HCT116 (cell line): ENCODE measurements around the gene TMEM254. TPM values are rescaled to one million over a fixed set of nuclear protein-coding genes. Genes with fewer than 3 reads are reported as not detected.

Experiments
- ATAC-seq: fragments of 200-7000 bp; cut with Tn5 transposase; 2 replicates; pipeline ENCODE4 v1.9.1; 2020; ENCODE audit warnings: mild to moderate bottlenecking, moderate library complexity
- BruUV-seq: library from RNA; stranded (reverse); fragments of 400-500 nt; replicated peaks from 2 replicates; lab custom pipeline; 2021; lab: Mats Ljungman, UMichigan
- CTCF ChIA-PET: fragments of 300-600 bp; sonication (Branson Sonifier 250); formaldehyde crosslinking; loops from one replicate; lab custom pipeline; 2021; ENCODE audit warnings: antibody characterized with exemption; lab: Charles Lee
- POLR2A ChIA-PET: fragments of 300-600, 350-600 bp; sonication (Branson Sonifier 250); formaldehyde crosslinking; loops from one replicate; lab custom pipeline; 2021; ENCODE audit warnings: antibody characterized with exemption; lab: Charles Lee
- RAD21 ChIA-PET, 2 experiments: fragments of 300-600 bp; sonication (Branson Sonifier 250); formaldehyde crosslinking; loops; one replicate each; lab custom pipeline; 2023; ENCODE audit warnings: low total read pairs in 2 of 2; ENCODE audit not compliant: uncharacterized antibody in 2 of 2, unreplicated experiment in 2 of 2, low non-redundant PET in 1 of 2; lab: Charles Lee
- DNase-seq: peaks from one replicate; pipeline ENCODE4 v3.0.0-alpha.2; 2010; ENCODE audit warnings: low read depth, low spot score
- H2AFZ ChIP-seq: fragments of 200-600 bp; shearing (Covaris generic), sonication (generic); 2 replicates; pipeline ENCODE4 v1.6.1; 2017; ENCODE audit warnings: low read depth, mixed run types, mixed read lengths, antibody characterized with exemption, low read length; ENCODE audit not compliant: poor library complexity, severe bottlenecking
- H3K27ac ChIP-seq: 2 replicates; pipeline ENCODE4 v1.5.1; 2012; ENCODE audit warnings: low read depth, low read length
- H3K27me3 ChIP-seq: fragments of 200-600 bp; sonication (generic); 2 replicates; pipeline ENCODE4 v1.6.1; 2016; ENCODE audit warnings: mixed run types, low read length, mixed read lengths; ENCODE audit not compliant: insufficient read depth
- H3K36me3 ChIP-seq, 2 experiments: fragments of 200-500 bp in 1 of 2; fragments of 200-600 bp in 1 of 2; sonication (Bioruptor generic) in 1 of 2; sonication (generic) in 1 of 2; 2 replicates each; pipeline versions ENCODE4 v1.5.1 to v1.6.1; 2014 to 2016; ENCODE audit warnings: low read length in 2 of 2, inconsistent platforms in 1 of 2, mixed read lengths in 1 of 2, mixed run types in 1 of 2; ENCODE audit not compliant: insufficient read depth in 2 of 2, control insufficient read depth in 1 of 2
- H3K4me1 ChIP-seq, 2 experiments: fragments of 200-600 bp in 1 of 2; sonication (generic) in 1 of 2; 2 replicates each; pipeline versions ENCODE4 v1.5.1 to v1.6.1; 2012 to 2017; ENCODE audit warnings: low read length in 2 of 2, inconsistent platforms in 1 of 2, mild to moderate bottlenecking in 1 of 2, mixed read lengths in 1 of 2, mixed run types in 1 of 2, moderate library complexity in 1 of 2; ENCODE audit not compliant: insufficient read depth in 2 of 2, control insufficient read depth in 1 of 2
- H3K4me2 ChIP-seq: fragments of 200-600 bp; sonication (generic); 2 replicates; pipeline ENCODE4 v1.6.1; 2017; ENCODE audit warnings: mixed run types, low read length, mixed read lengths
- H3K4me3 ChIP-seq, 2 experiments: fragments of 200-600 bp in 1 of 2; sonication (generic) in 1 of 2; replicated peaks in 1 of 2; 2 replicates each; pipeline ENCODE4 v1.5.1; 2011 to 2016; ENCODE audit warnings: low read length in 2 of 2, control low read depth in 1 of 2, low read depth in 1 of 2, mild to moderate bottlenecking in 1 of 2, mixed read lengths in 1 of 2, mixed run types in 1 of 2
- H3K79me2 ChIP-seq: fragments of 200-600 bp; sonication (generic); 2 replicates; pipeline ENCODE4 v1.6.1; 2017; ENCODE audit warnings: mild to moderate bottlenecking, mixed run types, low read length, moderate library complexity, mixed read lengths; ENCODE audit not compliant: insufficient read depth
- H3K9ac ChIP-seq: fragments of 200-600 bp; sonication (generic); 2 replicates; pipeline ENCODE4 v1.6.1; 2016; ENCODE audit warnings: low read length, mixed read lengths
- H3K9me2 ChIP-seq: fragments of 200-600 bp; sonication (generic), shearing (Covaris generic); 2 replicates; pipeline ENCODE4 v1.6.1; 2017; ENCODE audit warnings: mixed run types, mild to moderate bottlenecking, moderate library complexity; ENCODE audit not compliant: insufficient read depth
- H3K9me3 ChIP-seq, 2 experiments: fragments of 200-500 bp in 1 of 2; fragments of 200-600 bp in 1 of 2; sonication (Bioruptor generic) in 1 of 2; sonication (generic) in 1 of 2; 2 replicates each; pipeline ENCODE4 v1.6.1; 2014 to 2017; ENCODE audit warnings: low read length in 2 of 2, mixed read lengths in 2 of 2, inconsistent platforms in 1 of 2, low read depth in 1 of 2, mild to moderate bottlenecking in 1 of 2, mixed run types in 1 of 2, moderate library complexity in 1 of 2; ENCODE audit not compliant: control insufficient read depth in 1 of 2, insufficient read depth in 1 of 2
- H4K20me1 ChIP-seq: fragments of 200-600 bp; sonication (generic), shearing (Covaris generic); 2 replicates; pipeline ENCODE4 v1.6.1; 2017; ENCODE audit warnings: mixed run types, mild to moderate bottlenecking, moderate library complexity; ENCODE audit not compliant: insufficient read depth
- EGR1 ChIP-seq: IDR thresholded peaks from 2 replicates; pipeline ENCODE4 v1.6.1; 2012; ENCODE audit warnings: low read depth
- ELF1 ChIP-seq: IDR thresholded peaks from 2 replicates; pipeline ENCODE4 v1.6.1; 2012; ENCODE audit warnings: low read depth, borderline replicate concordance
- EZH2 ChIP-seq: fragments of 200-600 bp; sonication (generic); IDR thresholded peaks from 2 replicates; pipeline ENCODE4 v1.6.1; 2017; ENCODE audit warnings: antibody characterized with exemption, mixed run types
- FOSL1 ChIP-seq: IDR thresholded peaks from 2 replicates; pipeline ENCODE4 v1.6.1; 2012; ENCODE audit warnings: low read depth
- JUND ChIP-seq: IDR thresholded peaks from 2 replicates; pipeline ENCODE4 v1.6.1; 2012
- POLR2AphosphoS5 ChIP-seq: IDR thresholded peaks from 2 replicates; pipeline ENCODE4 v1.6.1; 2011; ENCODE audit warnings: mild to moderate bottlenecking, low read depth, low read length, moderate library complexity
- RAD21 ChIP-seq: IDR thresholded peaks from 2 replicates; pipeline ENCODE4 v1.6.1; 2012; ENCODE audit warnings: low read depth, mild to moderate bottlenecking
- SIN3A ChIP-seq: IDR thresholded peaks from 2 replicates; pipeline ENCODE4 v1.6.1; 2012; ENCODE audit warnings: low read depth
- SRF ChIP-seq: IDR thresholded peaks from 2 replicates; pipeline ENCODE4 v1.6.1; 2012; ENCODE audit warnings: low read depth
- YY1 ChIP-seq: IDR thresholded peaks from 2 replicates; pipeline ENCODE4 v1.6.1; 2011; ENCODE audit warnings: low read length, low read depth, moderate library complexity, mild to moderate bottlenecking; ENCODE audit not compliant: insufficient replicate concordance; ENCODE audit errors: extremely low read depth
- ZNF274 ChIP-seq: fragments of 200-500 bp; sonication (Bioruptor generic); IDR thresholded peaks from 2 replicates; pipeline ENCODE4 v1.6.1; 2014; ENCODE audit warnings: mild to moderate bottlenecking, low read depth, low read length, inconsistent platforms
- intact Hi-C: fragments of 100-400 bp; cut with micrococcal nuclease; formaldehyde crosslinking; loops from 2 replicates; pipeline ENCODE4 v1.10.0; 2022
- total RNA-seq: library from RNA; stranded (reverse); gene quantifications from one replicate; pipeline ENCODE4 v1.2.1, GENCODE V29; 2021; ENCODE audit not compliant: unreplicated experiment
- TF ChIP-seq, protein P1 (sequence below), 3 experiments: fragments of 200-600 bp in 1 of 3; sonication (generic) in 1 of 3; IDR thresholded peaks in 2 of 3; conservative IDR thresholded peaks in 1 of 3; 2 replicates each; pipeline ENCODE4 v1.5.1; 2012 to 2017; ENCODE audit warnings: low read depth in 2 of 3, low read length in 2 of 3, antibody characterized with exemption in 1 of 3, borderline replicate concordance in 1 of 3, control low read depth in 1 of 3, mild to moderate bottlenecking in 1 of 3, mixed read lengths in 1 of 3, mixed run types in 1 of 3, moderate library complexity in 1 of 3; ENCODE audit not compliant: insufficient read depth in 1 of 3
- TF ChIP-seq, protein P2 (sequence below): IDR thresholded peaks from 2 replicates; pipeline ENCODE4 v1.6.1; 2012
- TF ChIP-seq, protein P3 (sequence below): IDR thresholded peaks from 2 replicates; pipeline ENCODE4 v1.6.1; 2011; ENCODE audit warnings: mild to moderate bottlenecking, low read length, moderate library complexity; ENCODE audit not compliant: insufficient replicate concordance; ENCODE audit errors: extremely low read depth

TMEM254 gene
- total RNA-seq, 1 experiment from 2014 or later: 12.1 TPM

DNA sequence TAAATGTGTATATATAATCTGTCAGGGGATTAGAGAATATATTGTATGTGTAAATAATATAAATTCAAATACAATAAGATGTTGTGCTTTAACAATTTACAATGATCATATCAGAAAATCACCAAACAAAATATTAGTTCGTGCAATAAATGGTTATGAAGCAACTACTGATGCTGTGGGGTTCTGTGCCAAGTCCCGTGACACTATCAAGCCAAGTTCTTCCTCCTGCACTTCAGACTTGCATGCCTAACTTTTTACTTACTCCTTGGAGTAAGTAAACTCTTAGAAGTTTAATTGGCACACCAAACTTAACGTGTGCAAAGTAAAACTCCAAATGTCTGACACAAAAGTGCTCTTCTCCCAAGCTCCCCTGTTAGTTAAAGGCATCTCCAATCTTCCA lies 26.5 kb upstream of the TMEM254 start (continued):
- TF ChIP-seq, protein P1, sequence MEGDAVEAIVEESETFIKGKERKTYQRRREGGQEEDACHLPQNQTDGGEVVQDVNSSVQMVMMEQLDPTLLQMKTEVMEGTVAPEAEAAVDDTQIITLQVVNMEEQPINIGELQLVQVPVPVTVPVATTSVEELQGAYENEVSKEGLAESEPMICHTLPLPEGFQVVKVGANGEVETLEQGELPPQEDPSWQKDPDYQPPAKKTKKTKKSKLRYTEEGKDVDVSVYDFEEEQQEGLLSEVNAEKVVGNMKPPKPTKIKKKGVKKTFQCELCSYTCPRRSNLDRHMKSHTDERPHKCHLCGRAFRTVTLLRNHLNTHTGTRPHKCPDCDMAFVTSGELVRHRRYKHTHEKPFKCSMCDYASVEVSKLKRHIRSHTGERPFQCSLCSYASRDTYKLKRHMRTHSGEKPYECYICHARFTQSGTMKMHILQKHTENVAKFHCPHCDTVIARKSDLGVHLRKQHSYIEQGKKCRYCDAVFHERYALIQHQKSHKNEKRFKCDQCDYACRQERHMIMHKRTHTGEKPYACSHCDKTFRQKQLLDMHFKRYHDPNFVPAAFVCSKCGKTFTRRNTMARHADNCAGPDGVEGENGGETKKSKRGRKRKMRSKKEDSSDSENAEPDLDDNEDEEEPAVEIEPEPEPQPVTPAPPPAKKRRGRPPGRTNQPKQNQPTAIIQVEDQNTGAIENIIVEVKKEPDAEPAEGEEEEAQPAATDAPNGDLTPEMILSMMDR (IDR thresholded peaks at IDR 0.05 in 2 of 3, conservative IDR thresholded peaks at IDR 0.05 in 1 of 3; ENCODE audit: borderline replicate concordance in 1 of 3, insufficient read depth in 1 of 3, low read depth in 2 of 3, low read length in 2 of 3): no peak

DNA sequence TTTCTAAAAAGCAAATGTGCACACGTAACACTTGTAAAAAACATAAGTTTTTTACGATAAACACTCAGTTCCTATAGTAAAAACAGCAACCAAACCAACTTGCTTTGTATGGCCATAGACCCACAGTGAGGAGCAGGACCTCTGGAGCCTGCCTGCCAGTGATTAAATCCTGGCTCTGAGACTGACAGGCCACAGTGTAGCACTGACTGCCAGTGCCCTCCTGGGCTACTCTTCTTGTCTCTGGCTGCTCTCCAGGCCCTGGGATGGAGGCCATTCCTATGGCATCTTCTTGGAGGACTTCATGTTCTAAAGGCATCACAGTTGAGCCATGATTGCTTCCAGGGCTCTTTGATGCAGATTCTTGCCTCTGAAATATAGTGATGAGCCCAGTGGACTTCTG lies 22.7 kb upstream of the TMEM254 start:
- no peak for TF ChIP-seq EZH2
- no peak for TF ChIP-seq EGR1
- TF ChIP-seq POLR2AphosphoS5: no peak
- no peak for TF ChIP-seq ELF1
- TF ChIP-seq FOSL1: no peak
- TF ChIP-seq, protein P2, sequence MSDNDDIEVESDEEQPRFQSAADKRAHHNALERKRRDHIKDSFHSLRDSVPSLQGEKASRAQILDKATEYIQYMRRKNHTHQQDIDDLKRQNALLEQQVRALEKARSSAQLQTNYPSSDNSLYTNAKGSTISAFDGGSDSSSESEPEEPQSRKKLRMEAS: no peak
- TF ChIP-seq RAD21: no peak
- TF ChIP-seq, protein P3, sequence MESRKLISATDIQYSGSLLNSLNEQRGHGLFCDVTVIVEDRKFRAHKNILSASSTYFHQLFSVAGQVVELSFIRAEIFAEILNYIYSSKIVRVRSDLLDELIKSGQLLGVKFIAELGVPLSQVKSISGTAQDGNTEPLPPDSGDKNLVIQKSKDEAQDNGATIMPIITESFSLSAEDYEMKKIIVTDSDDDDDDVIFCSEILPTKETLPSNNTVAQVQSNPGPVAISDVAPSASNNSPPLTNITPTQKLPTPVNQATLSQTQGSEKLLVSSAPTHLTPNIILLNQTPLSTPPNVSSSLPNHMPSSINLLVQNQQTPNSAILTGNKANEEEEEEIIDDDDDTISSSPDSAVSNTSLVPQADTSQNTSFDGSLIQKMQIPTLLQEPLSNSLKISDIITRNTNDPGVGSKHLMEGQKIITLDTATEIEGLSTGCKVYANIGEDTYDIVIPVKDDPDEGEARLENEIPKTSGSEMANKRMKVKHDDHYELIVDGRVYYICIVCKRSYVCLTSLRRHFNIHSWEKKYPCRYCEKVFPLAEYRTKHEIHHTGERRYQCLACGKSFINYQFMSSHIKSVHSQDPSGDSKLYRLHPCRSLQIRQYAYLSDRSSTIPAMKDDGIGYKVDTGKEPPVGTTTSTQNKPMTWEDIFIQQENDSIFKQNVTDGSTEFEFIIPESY: no peak
- no peak for TF ChIP-seq SRF
- TF ChIP-seq ZNF274: no peak
- TF ChIP-seq SIN3A: no peak
- no peak for TF ChIP-seq YY1
- no peak for TF ChIP-seq JUND
- Histone ChIP-seq H3K79me2 (no peaks in the 10 kb centered on the region), H3K36me3 (no peaks in the 10 kb centered on the region), H3K9me2 (no peaks in the 10 kb centered on the region), H3K4me3 (no peak overlapping the region), H3K9ac (no peak overlapping the region), H3K9me3 (no peaks in the 10 kb centered on the region), H4K20me1 (no peaks in the 10 kb centered on the region), H3K27ac (no peak overlapping the region), H3K27me3 (no peaks in the 10 kb centered on the region), H3K4me1 (no peaks in the 10 kb centered on the region; a peak in 1 of 4 replicates), H3K4me2 (no peak overlapping the region), H2AFZ (no peak overlapping the region)
- ATAC-seq (no peak), DNase-seq (no peak)
- POLR2A ChIA-PET: no interaction called here
- no TSS peak for BruUV-seq
- CTCF ChIA-PET: no interaction called here
- RAD21 ChIA-PET: no interaction called here
- intact Hi-C loops: loop anchor here (10.0 kb wide), 2 partner anchors 169 to 199 kb away; no protein-coding TSS in a partner anchor
